Measurements from ENCODE around the gene PRICKLE2. TPM values are rescaled to one million over a fixed set of nuclear protein-coding genes. Genes with fewer than 3 reads are reported as not detected.

Gene PRICKLE2
- total RNA-seq, 1 experiment from 2014 or later = under 0.01 TPM

- no peak for DNase-seq (ENCODE audit: low spot score)
Observed at GRCh38 chr3:64160000-64160695, 65.1 kb downstream of the PRICKLE2 start.

- DNase-seq (ENCODE audit: low spot score) = no peak
Observed at GRCh38 chr3:64158334-64158733, 66.9 kb downstream of the PRICKLE2 start.

- DNase-seq (ENCODE audit: low spot score) = peak; percentile 36
Observed at GRCh38 chr3:64157150-64158035, 67.9 kb downstream of the PRICKLE2 start.

- DNase-seq (ENCODE audit: low spot score) = no peak
Observed at GRCh38 chr3:64155328-64155727, 69.9 kb downstream of the PRICKLE2 start.

GRCh38 chr3:64152676-64153466 is 72.4 kb downstream of the PRICKLE2 start:
- DNase-seq (ENCODE audit: low spot score) = no peak

- DNase-seq (ENCODE audit: low spot score) = no peak
Observed at GRCh38 chr3:64152086-64152485, 73.2 kb downstream of the PRICKLE2 start.

- no peak for DNase-seq (ENCODE audit: low spot score)
Observed at GRCh38 chr3:64151342-64151871, 73.9 kb downstream of the PRICKLE2 start.

- DNase-seq (ENCODE audit: low spot score) = peak; percentile 67
Observed at GRCh38 chr3:64150623-64151207, 74.6 kb downstream of the PRICKLE2 start.

- DNase-seq (ENCODE audit: low spot score) = no peak
Observed at GRCh38 chr3:64149886-64150285, 75.4 kb downstream of the PRICKLE2 start.

- no peak for DNase-seq (ENCODE audit: low spot score)
Observed at GRCh38 chr3:64148955-64149653, 76.2 kb downstream of the PRICKLE2 start.

- DNase-seq (ENCODE audit: low spot score) = no peak
Observed at GRCh38 chr3:64147211-64147610, 78.1 kb downstream of the PRICKLE2 start.

- no peak for DNase-seq (ENCODE audit: low spot score)
Observed at GRCh38 chr3:64145438-64145837, 79.8 kb downstream of the PRICKLE2 start.

- DNase-seq (ENCODE audit: low spot score) = no peak
Observed at GRCh38 chr3:64144241-64144900, 80.9 kb downstream of the PRICKLE2 start.

- no peak for DNase-seq (ENCODE audit: low spot score)
Observed at GRCh38 chr3:64143409-64144130, 81.7 kb downstream of the PRICKLE2 start.

- DNase-seq (ENCODE audit: low spot score) = no peak
Observed at GRCh38 chr3:64141476-64141875, 83.8 kb downstream of the PRICKLE2 start.

GRCh38 chr3:64140651-64141050 is 84.6 kb downstream of the PRICKLE2 start:
- no peak for DNase-seq (ENCODE audit: low spot score)

GRCh38 chr3:64138656-64139375 is 86.5 kb downstream of the PRICKLE2 start:
- DNase-seq (ENCODE audit: low spot score) = no peak

- DNase-seq (ENCODE audit: low spot score) = no peak
Observed at GRCh38 chr3:64138046-64138445, 87.2 kb downstream of the PRICKLE2 start.

GRCh38 chr3:64134882-64135281 is 90.4 kb downstream of the PRICKLE2 start:
- DNase-seq (ENCODE audit: low spot score) = no peak
